HCT116 (cell line): ENCODE data around the gene MUC5B. TPM values are rescaled to one million over a fixed set of nuclear protein-coding genes. Genes with fewer than 3 reads are reported as not detected.
"Not testable (repeated sequence)": the region's sequence is repeated elsewhere in the genome, so short reads cannot be mapped to it uniquely, and the experiment has no call there.

Experiments used
- ATAC-seq: fragments of 200-7000 bp; cut with Tn5 transposase; 2 replicates; pipeline ENCODE4 v1.9.1; 2020; ENCODE audit warnings: mild to moderate bottlenecking, moderate library complexity
- BruUV-seq: library from RNA; stranded (reverse); fragments of 400-500 nt; replicated peaks from 2 replicates; lab custom pipeline; 2021; lab: Mats Ljungman, UMichigan
- CTCF ChIA-PET: fragments of 300-600 bp; sonication (Branson Sonifier 250); formaldehyde crosslinking; loops from one replicate; lab custom pipeline; 2021; ENCODE audit warnings: antibody characterized with exemption; lab: Charles Lee
- POLR2A ChIA-PET: fragments of 300-600, 350-600 bp; sonication (Branson Sonifier 250); formaldehyde crosslinking; loops from one replicate; lab custom pipeline; 2021; ENCODE audit warnings: antibody characterized with exemption; lab: Charles Lee
- RAD21 ChIA-PET, 2 experiments: fragments of 300-600 bp; sonication (Branson Sonifier 250); formaldehyde crosslinking; loops; one replicate each; lab custom pipeline; 2023; ENCODE audit warnings: low total read pairs in 2 of 2; ENCODE audit not compliant: uncharacterized antibody in 2 of 2, unreplicated experiment in 2 of 2, low non-redundant PET in 1 of 2; lab: Charles Lee
- DNase-seq: peaks from one replicate; pipeline ENCODE4 v3.0.0-alpha.2; 2010; ENCODE audit warnings: low read depth, low spot score
- H2AFZ ChIP-seq: fragments of 200-600 bp; shearing (Covaris generic), sonication (generic); 2 replicates; pipeline ENCODE4 v1.6.1; 2017; ENCODE audit warnings: low read depth, mixed run types, mixed read lengths, antibody characterized with exemption, low read length; ENCODE audit not compliant: poor library complexity, severe bottlenecking
- H3K27ac ChIP-seq: 2 replicates; pipeline ENCODE4 v1.5.1; 2012; ENCODE audit warnings: low read depth, low read length
- H3K27me3 ChIP-seq: fragments of 200-600 bp; sonication (generic); 2 replicates; pipeline ENCODE4 v1.6.1; 2016; ENCODE audit warnings: mixed run types, low read length, mixed read lengths; ENCODE audit not compliant: insufficient read depth
- H3K36me3 ChIP-seq, 2 experiments: fragments of 200-500 bp in 1 of 2; fragments of 200-600 bp in 1 of 2; sonication (Bioruptor generic) in 1 of 2; sonication (generic) in 1 of 2; 2 replicates each; pipeline versions ENCODE4 v1.5.1 to v1.6.1; 2014 to 2016; ENCODE audit warnings: low read length in 2 of 2, inconsistent platforms in 1 of 2, mixed read lengths in 1 of 2, mixed run types in 1 of 2; ENCODE audit not compliant: insufficient read depth in 2 of 2, control insufficient read depth in 1 of 2
- H3K4me1 ChIP-seq, 2 experiments: fragments of 200-600 bp in 1 of 2; sonication (generic) in 1 of 2; 2 replicates each; pipeline versions ENCODE4 v1.5.1 to v1.6.1; 2012 to 2017; ENCODE audit warnings: low read length in 2 of 2, inconsistent platforms in 1 of 2, mild to moderate bottlenecking in 1 of 2, mixed read lengths in 1 of 2, mixed run types in 1 of 2, moderate library complexity in 1 of 2; ENCODE audit not compliant: insufficient read depth in 2 of 2, control insufficient read depth in 1 of 2
- H3K4me2 ChIP-seq: fragments of 200-600 bp; sonication (generic); 2 replicates; pipeline ENCODE4 v1.6.1; 2017; ENCODE audit warnings: mixed run types, low read length, mixed read lengths
- H3K4me3 ChIP-seq, 2 experiments: fragments of 200-600 bp in 1 of 2; sonication (generic) in 1 of 2; replicated peaks in 1 of 2; 2 replicates each; pipeline ENCODE4 v1.5.1; 2011 to 2016; ENCODE audit warnings: low read length in 2 of 2, control low read depth in 1 of 2, low read depth in 1 of 2, mild to moderate bottlenecking in 1 of 2, mixed read lengths in 1 of 2, mixed run types in 1 of 2
- H3K79me2 ChIP-seq: fragments of 200-600 bp; sonication (generic); 2 replicates; pipeline ENCODE4 v1.6.1; 2017; ENCODE audit warnings: mild to moderate bottlenecking, mixed run types, low read length, moderate library complexity, mixed read lengths; ENCODE audit not compliant: insufficient read depth
- H3K9ac ChIP-seq: fragments of 200-600 bp; sonication (generic); 2 replicates; pipeline ENCODE4 v1.6.1; 2016; ENCODE audit warnings: low read length, mixed read lengths
- H3K9me2 ChIP-seq: fragments of 200-600 bp; sonication (generic), shearing (Covaris generic); 2 replicates; pipeline ENCODE4 v1.6.1; 2017; ENCODE audit warnings: mixed run types, mild to moderate bottlenecking, moderate library complexity; ENCODE audit not compliant: insufficient read depth
- H3K9me3 ChIP-seq, 2 experiments: fragments of 200-500 bp in 1 of 2; fragments of 200-600 bp in 1 of 2; sonication (Bioruptor generic) in 1 of 2; sonication (generic) in 1 of 2; 2 replicates each; pipeline ENCODE4 v1.6.1; 2014 to 2017; ENCODE audit warnings: low read length in 2 of 2, mixed read lengths in 2 of 2, inconsistent platforms in 1 of 2, low read depth in 1 of 2, mild to moderate bottlenecking in 1 of 2, mixed run types in 1 of 2, moderate library complexity in 1 of 2; ENCODE audit not compliant: control insufficient read depth in 1 of 2, insufficient read depth in 1 of 2
- H4K20me1 ChIP-seq: fragments of 200-600 bp; sonication (generic), shearing (Covaris generic); 2 replicates; pipeline ENCODE4 v1.6.1; 2017; ENCODE audit warnings: mixed run types, mild to moderate bottlenecking, moderate library complexity; ENCODE audit not compliant: insufficient read depth
- intact Hi-C: fragments of 100-400 bp; cut with micrococcal nuclease; formaldehyde crosslinking; loops from 2 replicates; pipeline ENCODE4 v1.10.0; 2022
- total RNA-seq: library from RNA; stranded (reverse); gene quantifications from one replicate; pipeline ENCODE4 v1.2.1, GENCODE V29; 2021; ENCODE audit not compliant: unreplicated experiment

The MUC5B gene
- total RNA-seq, 1 experiment from 2014 or later: 1.5 TPM

DNA sequence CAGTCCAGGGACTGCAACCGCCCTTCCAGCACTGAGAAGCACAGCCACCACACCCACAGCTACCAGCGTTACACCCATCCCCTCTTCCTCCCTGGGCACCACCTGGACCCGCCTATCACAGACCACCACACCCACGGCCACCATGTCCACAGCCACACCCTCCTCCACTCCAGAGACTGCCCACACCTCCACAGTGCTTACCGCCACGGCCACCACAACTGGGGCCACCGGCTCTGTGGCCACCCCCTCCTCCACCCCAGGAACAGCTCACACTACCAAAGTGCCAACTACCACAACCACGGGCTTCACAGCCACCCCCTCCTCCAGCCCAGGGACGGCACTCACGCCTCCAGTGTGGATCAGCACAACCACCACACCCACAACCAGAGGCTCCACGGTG is 19.9 kb downstream of the MUC5B start:
- H3K4me1 ChIP-seq, CTCF ChIA-PET, BruUV-seq, RAD21 ChIA-PET, POLR2A ChIA-PET, H3K36me3 ChIP-seq, H3K4me2 ChIP-seq, H3K27ac ChIP-seq, H3K4me3 ChIP-seq, H3K9me3 ChIP-seq, intact Hi-C loops, ATAC-seq, H3K79me2 ChIP-seq, H2AFZ ChIP-seq, H3K27me3 ChIP-seq, DNase-seq, H3K9me2 ChIP-seq, H4K20me1 ChIP-seq, H3K9ac ChIP-seq: not testable (repeated sequence)

DNA sequence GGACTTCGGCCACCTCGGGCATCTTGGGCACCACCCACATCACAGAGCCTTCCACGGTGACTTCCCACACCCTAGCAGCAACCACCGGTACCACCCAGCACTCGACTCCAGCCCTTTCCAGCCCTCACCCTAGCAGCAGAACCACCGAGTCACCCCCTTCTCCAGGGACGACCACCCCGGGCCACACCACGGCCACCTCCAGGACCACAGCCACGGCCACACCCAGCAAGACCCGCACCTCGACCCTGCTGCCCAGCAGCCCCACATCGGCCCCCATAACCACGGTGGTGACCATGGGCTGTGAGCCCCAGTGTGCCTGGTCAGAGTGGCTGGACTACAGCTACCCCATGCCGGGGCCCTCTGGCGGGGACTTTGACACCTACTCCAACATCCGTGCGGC is 20.7 kb downstream of the MUC5B start:
- H3K9me2 ChIP-seq, H3K27ac ChIP-seq, CTCF ChIA-PET, H3K79me2 ChIP-seq, H4K20me1 ChIP-seq, H3K4me2 ChIP-seq, H3K9me3 ChIP-seq, H3K4me1 ChIP-seq, H3K27me3 ChIP-seq, H3K36me3 ChIP-seq, H3K9ac ChIP-seq, ATAC-seq, RAD21 ChIA-PET, H3K4me3 ChIP-seq, BruUV-seq, DNase-seq, H2AFZ ChIP-seq, POLR2A ChIA-PET, intact Hi-C loops: not testable (repeated sequence)

DNA sequence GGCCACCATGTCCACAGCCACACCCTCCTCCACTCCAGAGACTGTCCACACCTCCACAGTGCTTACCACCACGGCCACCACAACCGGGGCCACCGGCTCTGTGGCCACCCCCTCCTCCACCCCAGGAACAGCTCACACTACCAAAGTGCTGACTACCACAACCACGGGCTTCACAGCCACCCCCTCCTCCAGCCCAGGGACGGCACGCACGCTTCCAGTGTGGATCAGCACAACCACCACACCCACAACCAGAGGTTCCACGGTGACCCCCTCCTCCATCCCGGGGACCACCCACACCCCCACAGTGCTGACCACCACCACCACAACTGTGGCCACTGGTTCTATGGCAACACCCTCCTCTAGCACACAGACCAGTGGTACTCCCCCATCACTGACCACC is 21.7 kb downstream of the MUC5B start:
- H3K27me3 ChIP-seq, H3K36me3 ChIP-seq, POLR2A ChIA-PET, H4K20me1 ChIP-seq, H3K4me3 ChIP-seq, H3K9ac ChIP-seq, DNase-seq, H3K4me1 ChIP-seq, H3K9me3 ChIP-seq, BruUV-seq, CTCF ChIA-PET, H3K9me2 ChIP-seq, ATAC-seq, H2AFZ ChIP-seq, intact Hi-C loops, H3K79me2 ChIP-seq, H3K27ac ChIP-seq, RAD21 ChIA-PET, H3K4me2 ChIP-seq: not testable (repeated sequence)

DNA sequence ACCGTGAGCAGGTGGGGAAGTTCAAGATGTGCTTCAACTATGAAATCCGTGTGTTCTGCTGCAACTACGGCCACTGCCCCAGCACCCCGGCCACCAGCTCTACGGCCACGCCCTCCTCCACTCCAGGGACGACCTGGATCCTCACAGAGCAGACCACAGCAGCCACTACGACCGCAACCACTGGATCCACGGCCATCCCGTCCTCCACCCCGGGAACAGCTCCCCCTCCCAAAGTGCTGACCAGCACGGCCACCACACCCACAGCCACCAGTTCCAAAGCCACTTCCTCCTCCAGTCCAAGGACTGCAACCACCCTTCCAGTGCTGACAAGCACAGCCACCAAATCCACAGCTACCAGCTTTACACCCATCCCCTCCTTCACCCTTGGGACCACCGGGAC is 22.9 kb downstream of the MUC5B start:
- H3K4me3 ChIP-seq, H3K9me3 ChIP-seq, H3K9ac ChIP-seq, RAD21 ChIA-PET, H3K27ac ChIP-seq, H3K4me1 ChIP-seq, CTCF ChIA-PET, H3K9me2 ChIP-seq, BruUV-seq, ATAC-seq, POLR2A ChIA-PET, H3K79me2 ChIP-seq, H3K4me2 ChIP-seq, intact Hi-C loops, H3K27me3 ChIP-seq, H4K20me1 ChIP-seq, H3K36me3 ChIP-seq, DNase-seq, H2AFZ ChIP-seq: not testable (repeated sequence)

DNA sequence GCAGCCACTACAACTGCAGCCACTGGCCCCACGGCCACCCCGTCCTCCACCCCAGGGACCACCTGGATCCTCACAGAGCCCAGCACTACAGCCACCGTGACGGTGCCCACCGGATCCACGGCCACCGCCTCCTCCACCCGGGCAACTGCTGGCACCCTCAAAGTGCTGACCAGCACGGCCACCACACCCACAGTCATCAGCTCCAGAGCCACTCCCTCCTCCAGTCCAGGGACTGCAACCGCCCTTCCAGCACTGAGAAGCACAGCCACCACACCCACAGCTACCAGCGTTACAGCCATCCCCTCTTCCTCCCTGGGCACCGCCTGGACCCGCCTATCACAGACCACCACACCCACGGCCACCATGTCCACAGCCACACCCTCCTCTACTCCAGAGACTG is 23.4 kb downstream of the MUC5B start:
- H4K20me1 ChIP-seq, H3K9me3 ChIP-seq, H3K36me3 ChIP-seq, intact Hi-C loops, CTCF ChIA-PET, H3K27me3 ChIP-seq, POLR2A ChIA-PET, ATAC-seq, H3K27ac ChIP-seq, DNase-seq, H3K4me1 ChIP-seq, H2AFZ ChIP-seq, H3K9ac ChIP-seq, H3K79me2 ChIP-seq, H3K4me3 ChIP-seq, H3K4me2 ChIP-seq, H3K9me2 ChIP-seq, RAD21 ChIA-PET, BruUV-seq: not testable (repeated sequence)
